Thyroid gland (tissue), 4 donors: Measurements from ENCODE around the gene SEC23B.

Source experiments
- CTCF ChIP-seq, 6 experiments: fragments of 200-600 bp in 3 of 6; fragments of 450-650 bp in 3 of 6; sonication (generic) in 3 of 6; IDR thresholded peaks; one replicate each; pipeline ENCODE4 v1.5.1; 2016 to 2019; ENCODE audit warnings: antibody characterized with exemption in 6 of 6, mild to moderate bottlenecking in 2 of 6, inconsistent platforms in 1 of 6, moderate library complexity in 1 of 6
- POLR2A ChIP-seq, 2 donors: fragments of 450-650 bp; IDR thresholded peaks; one replicate each; pipeline ENCODE4 v1.6.1; 2017; ENCODE audit warnings: antibody characterized with exemption in 2 of 2, mild to moderate bottlenecking in 2 of 2, moderate library complexity in 1 of 2

- peak in 1 of 6 experiments; percentile 9 for TF ChIP-seq CTCF (IDR thresholded peaks at IDR 0.05)
- peak in 1 of 2 donors; percentile 81 for TF ChIP-seq POLR2A (IDR thresholded peaks at IDR 0.05)
These were observed at the start of gene SEC23B for GRCh38 chr20:18507218-18508191.
